HG03139 (cell line): ENCODE data around the gene PRKAB1.

Experiments
- ATAC-seq: cut with Tn5 transposase; IDR thresholded peaks from one replicate; pipeline ENCODE4 v1.9.1; 2021; ENCODE audit not compliant: unreplicated experiment

PRKAB1 gene

DNA sequence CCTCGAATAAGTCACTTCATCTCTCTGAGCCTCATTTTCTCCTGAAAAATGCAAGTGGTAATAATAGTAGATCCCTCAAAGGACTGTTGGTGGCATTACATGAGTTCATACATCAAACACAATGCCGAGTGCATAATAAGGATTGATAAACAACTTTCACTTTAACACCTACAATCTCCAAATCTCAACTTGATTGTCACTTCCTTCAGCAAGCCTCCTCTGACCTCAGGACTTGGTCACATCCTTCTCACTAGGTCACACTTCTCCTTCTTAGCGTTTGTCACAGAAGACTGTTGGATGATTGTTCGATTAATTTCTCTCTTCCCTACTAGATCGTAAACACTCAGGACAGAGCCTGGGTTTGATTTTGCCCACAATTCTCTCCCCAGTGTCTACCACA, 7.9 kb upstream of the PRKAB1 start:
- ATAC-seq: no peak

DNA sequence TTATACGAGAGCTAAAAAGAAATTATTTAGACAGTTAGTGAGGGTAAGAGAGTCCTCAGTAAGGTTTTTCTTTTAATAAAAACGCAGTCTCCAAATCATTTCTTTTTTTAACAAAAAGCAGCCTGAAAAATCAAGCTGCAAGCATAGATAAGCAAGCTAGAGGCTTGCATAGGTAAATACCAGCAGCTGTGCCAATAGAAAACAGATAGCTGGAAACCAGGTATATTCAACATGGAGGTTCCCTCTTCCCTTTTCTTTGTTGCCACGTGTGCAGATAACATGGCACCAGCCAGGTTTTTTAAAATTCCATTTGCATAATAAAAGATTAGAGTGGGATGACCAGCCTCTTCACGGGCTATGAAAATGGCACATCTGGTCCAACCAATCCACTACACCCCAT, 6.1 kb upstream of the PRKAB1 start:
- ATAC-seq: no peak

DNA sequence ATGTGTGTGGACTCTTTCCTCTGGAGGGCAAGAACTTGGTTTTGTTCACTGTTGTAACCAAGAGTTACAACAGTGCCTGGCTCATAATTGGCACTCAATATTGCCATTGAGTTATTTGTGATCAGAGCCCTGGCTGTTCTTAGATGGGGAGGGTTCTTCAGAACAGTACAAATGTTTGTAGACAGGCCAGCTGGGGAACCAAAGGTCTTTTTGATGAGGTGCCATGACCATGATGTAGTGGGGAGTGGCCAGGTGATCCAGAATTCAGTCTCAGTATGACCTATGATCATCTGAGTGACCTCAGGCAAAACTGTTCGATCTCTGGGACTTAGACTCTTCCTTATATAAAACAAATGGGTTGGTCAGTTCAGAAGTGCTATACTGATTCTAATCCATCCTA, 3.3 kb upstream of the PRKAB1 start:
- ATAC-seq: no peak

DNA sequence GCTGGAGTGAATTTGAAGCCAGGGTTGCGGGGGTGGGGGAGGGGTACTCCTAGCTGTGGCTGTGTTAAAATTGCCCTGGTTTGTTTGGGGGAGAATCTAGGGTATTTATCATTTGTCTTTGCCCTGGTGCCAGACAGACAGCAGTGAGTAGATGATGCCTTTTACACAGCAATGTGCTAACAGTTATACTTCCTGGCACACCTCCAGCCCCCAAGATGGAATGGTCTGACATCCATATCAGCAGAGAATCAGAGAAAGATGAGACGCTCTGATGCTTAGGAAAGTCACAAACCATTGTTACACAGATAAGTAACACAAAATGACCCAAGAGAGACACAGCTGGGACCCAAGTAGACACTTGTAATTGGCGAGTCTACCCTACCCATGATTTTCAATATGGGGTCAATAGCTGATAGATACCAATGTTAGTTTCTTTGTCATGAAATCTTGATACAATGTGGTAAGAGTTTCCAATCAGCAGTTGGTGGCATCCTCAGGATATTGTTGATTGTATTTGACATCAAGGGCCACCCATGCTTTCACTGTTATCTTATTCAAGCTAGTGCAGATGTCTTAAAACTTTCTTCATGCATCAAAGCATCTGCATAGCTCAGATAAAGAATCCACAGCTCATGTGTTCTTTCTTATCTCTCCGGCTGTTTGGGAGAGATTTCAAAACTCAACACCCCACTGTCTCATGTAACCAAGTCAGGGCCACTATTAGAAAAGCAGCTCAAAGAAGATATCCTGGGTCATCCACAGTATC, 2.6 kb upstream of the PRKAB1 start:
- no peak for ATAC-seq

DNA sequence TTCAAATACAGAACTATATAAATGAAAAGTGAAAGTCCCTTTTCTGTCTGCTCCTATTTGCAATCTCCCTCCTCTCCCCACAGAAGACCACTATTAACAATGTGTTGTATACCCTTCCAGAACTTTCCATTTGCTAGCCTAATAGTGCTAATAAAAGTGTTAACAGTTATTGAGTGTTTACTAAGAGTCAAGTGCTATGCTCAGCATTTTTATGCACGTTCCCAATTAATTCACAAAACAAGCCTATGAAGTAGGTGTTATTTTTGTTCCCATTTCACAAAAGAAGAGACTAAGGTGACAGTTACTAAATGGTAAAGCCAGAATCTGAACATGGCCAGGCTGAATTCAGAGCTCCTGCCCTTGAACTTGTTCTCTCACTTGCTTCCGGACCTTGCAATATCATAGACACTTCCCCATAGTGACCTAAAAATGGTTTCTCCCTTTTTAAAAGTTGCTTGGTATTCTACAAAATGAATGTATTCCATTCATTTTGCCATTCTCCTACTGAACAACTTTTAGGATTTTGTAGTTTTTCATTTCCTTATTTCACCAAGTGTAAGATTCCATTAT, 1.6 kb upstream of the PRKAB1 start:
- ATAC-seq: no peak

DNA sequence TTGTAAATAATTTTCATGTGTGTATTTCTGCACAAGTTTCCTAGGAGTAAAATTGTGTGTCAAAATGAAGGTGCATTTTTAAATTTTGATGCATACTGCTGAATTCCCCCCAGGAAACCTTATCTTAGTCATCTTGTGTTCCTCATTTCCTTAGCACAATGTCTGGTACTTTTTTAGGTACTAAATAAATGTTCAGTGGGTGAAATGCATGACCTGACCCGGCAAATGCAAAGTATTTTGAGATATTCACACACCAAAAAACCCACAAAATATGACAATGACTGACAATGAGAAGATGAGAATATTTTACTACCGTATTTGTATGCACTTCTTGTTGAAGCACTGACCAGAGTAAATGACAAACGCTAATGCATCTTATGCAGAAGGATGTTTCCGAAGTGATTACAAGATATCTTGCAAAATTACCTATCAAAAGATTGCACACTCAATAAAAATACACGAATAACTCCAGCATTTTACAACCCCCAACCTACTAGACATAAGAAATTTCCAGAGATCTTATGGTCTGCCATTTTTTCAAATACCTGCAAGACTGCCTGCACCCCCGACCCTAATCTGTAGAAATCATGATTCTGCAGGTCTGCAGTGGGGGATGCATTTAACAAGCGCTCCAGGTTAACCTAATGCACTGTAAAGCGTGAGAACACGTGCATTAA, 895 bp upstream of the PRKAB1 start:
- peak; percentile 12 for ATAC-seq

DNA sequence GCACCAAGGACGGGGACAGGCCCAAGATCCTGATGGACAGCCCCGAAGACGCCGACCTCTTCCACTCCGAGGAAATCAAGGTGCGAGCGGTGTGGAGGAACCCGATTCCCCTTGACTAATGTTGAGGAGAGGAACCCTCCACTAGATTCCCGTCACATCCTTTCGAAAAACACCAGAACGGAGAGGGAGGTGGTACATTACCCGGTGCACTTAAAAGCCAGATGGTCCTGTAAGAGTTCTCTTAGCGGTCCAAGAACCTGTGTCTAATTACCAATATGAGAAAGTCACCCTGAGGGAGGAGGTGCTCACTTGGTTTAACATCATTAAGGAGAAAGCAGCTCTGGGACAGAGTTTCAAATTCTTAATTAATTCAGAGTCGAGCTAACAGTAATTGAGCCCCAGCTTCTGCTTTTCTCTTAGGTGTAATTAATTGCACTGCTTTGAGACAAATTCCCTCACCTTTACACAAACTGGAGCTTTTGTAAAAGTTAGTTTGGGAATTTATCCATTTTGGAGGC, 450 bp downstream of the PRKAB1 start:
- ATAC-seq: no peak

DNA sequence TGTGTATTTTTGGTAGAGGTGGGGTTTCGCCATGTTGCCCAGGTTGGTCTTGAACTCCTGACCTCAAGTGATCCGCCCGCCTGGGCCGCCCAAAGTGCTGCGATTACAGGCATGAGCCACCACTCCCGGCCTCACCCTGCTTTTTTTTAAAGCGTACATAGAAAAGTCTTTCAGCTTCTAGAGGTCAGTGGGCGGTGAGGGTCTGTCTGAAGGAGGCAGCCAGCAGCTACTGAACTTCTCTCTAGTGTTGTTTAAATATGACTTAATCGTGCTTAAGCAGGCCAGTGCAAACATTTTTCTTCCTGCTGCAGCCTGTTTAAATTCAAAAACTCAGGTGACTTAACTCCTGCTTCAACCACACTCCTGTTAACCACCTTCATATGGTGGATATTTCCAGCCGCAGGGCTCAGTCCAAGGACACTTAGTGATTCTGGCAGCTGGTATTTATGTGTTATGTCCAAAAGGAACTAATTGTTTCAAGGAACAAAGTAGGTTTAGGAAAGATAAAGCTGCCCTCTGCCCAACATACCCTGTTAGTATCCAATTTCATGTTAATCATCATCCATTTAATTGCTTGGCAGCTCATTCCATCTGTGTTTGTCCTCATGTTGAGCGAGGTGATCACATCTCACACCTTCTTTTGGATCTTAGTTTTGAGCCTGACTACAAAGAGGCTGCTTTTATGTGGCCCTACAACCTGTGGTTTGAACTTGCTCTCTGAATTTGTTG, 2.0 kb downstream of the PRKAB1 start:
- ATAC-seq: no peak

DNA sequence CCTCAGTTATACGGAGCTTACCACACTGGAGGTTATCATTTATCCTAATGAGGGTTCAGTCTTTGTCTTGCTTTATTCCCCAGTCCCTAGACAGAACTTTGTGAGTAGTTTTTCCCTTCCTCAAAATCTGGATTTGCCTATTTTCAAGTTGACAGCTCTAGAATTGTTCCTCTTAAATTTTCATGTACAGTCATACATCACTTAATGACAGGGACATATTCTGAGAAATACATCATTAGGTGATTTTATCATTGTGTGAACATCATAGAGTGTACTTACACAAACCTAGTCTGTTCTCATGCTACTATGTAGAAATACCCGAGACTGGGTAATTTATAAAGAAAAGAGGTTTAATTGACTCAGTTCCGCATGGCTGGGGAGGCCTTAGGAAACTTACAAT, 3.1 kb downstream of the PRKAB1 start:
- no peak for ATAC-seq

DNA sequence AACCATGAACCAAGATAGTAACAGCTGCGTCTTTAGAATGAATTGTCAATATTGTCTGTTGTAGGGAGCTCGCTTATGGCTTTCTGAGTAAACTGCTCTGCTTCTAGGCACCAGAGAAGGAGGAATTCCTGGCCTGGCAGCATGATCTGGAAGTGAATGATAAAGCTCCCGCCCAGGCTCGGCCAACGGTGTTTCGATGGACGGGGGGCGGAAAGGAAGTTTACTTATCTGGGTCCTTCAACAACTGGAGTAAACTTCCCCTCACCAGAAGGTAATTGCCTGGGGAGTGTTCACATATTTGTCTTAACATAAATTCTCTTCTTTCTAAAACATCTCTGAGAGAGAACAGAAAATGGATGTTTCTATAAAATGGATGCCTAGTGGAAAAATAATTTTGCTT, 4.3 kb downstream of the PRKAB1 start:
- no peak for ATAC-seq

DNA sequence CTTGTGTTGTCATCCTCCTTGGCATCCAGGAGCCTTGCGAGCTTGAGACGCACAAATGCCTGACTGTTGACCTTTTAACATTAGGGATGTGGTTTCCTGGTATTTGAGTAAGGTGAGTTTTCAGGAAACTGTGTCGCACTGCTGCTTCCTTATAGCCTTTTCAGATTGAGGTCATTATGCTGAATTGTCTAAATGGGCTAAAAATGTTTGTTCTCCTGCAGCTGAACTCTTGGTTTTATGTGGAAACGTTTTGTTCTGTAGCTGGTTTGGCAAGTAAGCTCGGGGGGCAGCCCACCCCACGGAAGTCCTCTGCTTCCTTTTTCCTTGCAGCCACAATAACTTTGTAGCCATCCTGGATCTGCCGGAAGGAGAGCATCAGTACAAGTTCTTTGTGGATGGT, 5.7 kb downstream of the PRKAB1 start:
- no peak for ATAC-seq

DNA sequence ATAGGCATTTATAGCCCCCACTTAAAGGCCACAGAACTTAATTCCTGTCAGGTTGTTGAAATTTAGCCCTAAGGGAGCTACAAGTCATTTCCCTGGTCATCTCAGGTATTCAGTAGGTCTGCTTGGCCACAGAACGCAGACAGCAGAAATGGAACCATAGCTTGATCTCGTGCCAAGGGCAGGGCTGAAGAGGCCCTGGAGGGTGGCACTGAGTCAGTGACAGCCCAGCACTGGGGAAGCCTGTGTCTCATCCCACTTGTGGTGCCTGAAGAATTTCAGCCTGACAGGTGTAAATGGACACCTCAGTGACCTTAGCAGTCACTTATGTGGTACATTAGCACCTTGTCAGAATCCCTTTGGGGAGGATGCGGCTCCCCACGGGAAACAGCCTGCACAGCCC, 6.6 kb downstream of the PRKAB1 start:
- ATAC-seq: no peak

DNA sequence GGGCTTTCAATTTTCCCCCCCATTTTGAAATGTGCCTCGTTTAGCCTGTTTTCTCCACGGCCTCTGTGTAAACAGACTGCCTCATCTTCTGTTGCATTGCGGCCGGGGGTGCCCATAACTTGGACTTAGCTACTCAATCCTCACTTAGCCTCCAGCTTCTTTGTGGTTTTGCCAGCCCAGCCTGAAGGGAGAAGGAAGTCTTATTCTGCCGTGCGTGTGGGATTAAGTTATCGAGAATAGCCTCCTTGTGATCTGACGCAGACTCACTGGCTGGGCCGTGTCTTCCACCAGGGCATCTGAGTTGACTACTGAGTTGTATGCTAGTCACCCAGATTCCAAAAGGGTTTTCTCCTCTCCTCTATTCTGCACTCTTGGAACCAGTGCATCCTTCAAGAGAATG, 8.1 kb downstream of the PRKAB1 start:
- no peak for ATAC-seq

DNA sequence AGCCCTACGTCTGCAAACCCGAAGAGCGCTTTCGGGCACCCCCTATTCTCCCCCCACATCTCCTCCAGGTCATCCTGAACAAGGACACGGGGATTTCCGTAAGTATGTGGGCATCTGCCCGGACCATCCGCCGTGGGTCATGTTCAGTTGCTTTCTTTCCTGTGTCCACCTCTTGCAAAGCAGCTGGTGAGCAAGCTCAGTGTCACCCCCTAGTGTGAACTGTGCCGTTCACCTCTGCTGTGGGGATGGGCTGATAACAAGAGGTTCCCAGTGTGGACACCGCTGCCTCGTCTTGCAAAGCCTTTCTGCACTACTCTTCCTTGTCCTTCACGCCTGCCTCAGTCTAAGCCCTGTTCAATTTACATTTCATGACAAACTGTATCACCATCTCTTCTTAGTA, 8.6 kb downstream of the PRKAB1 start:
- ATAC-seq: no peak

DNA sequence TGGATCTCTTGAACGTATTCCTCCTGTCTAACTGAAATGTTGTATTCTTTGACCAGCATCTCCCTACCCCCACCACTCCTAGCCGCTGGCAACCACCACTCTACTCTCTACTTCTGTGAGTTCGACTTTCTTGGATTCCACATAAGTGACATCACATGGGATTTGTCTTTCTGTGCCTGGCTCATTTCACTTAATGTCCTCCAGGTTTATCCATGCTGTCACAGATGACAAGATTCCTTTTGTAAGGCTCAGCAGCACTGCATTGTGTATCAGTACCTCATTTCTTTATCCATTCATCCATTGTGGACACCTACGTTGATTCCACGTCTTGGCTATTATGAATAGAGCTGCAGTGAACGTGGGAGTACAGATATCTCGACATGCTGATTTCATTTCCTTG, 10.5 kb downstream of the PRKAB1 start:
- no peak for ATAC-seq

DNA sequence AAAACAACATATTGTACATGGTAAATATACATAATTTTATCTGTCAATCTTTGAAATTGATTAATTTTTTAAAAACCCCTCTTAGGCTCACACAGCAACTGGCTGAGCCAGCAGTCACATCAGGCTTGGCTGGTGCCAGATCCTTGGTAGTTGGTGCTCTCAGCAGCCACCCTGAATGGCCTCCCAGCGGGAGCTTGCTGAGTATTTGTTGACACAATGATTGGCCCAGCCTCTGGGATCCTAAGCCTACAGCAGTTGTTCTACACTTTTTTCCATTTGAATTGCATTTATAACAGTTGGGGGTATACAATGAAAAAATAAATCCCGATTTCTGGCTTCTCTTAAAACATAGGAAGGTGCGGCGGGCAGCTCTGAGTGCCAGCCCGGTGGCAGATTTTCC, 11.1 kb downstream of the PRKAB1 start:
- no peak for ATAC-seq

DNA sequence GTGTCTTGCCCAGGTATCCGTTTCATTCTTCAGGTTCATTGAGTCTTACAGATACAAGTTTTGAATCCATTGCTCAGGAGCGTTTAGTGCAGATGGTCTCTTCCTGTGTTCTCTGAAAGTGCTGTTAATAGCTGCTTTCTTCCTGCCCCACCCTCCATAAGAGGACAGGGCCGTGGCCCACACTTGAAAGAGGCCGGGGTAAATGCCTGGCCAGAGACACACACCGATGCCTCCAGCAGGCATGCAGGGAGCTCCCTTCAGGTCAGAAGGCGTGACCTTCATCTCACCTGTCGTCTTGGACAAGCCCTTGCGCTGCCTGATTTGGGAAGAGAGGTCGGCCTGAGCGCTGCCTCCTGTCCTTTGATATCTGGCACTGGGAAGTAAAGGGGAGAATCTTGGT, 11.6 kb downstream of the PRKAB1 start:
- no peak for ATAC-seq

DNA sequence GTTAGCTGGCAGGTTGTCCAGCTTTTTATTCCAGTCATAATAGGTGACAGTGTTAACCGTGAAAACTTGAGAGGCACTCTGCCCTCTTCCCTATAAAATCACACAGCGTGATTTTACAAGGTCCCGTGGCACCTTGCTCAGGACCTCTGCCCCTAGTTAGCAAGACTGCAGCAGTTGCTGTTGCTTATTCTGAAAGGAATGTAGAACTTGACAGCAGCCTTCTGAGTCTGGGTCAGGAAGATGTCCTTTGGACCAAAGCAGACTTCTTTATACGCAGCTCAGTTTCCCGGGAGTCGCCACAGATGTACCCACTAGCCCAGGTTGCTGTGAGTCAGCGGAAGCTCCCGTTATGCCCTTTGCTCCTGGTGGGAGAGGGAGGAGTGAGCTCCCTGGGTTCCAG, 13.2 kb downstream of the PRKAB1 start:
- ATAC-seq: no peak

DNA sequence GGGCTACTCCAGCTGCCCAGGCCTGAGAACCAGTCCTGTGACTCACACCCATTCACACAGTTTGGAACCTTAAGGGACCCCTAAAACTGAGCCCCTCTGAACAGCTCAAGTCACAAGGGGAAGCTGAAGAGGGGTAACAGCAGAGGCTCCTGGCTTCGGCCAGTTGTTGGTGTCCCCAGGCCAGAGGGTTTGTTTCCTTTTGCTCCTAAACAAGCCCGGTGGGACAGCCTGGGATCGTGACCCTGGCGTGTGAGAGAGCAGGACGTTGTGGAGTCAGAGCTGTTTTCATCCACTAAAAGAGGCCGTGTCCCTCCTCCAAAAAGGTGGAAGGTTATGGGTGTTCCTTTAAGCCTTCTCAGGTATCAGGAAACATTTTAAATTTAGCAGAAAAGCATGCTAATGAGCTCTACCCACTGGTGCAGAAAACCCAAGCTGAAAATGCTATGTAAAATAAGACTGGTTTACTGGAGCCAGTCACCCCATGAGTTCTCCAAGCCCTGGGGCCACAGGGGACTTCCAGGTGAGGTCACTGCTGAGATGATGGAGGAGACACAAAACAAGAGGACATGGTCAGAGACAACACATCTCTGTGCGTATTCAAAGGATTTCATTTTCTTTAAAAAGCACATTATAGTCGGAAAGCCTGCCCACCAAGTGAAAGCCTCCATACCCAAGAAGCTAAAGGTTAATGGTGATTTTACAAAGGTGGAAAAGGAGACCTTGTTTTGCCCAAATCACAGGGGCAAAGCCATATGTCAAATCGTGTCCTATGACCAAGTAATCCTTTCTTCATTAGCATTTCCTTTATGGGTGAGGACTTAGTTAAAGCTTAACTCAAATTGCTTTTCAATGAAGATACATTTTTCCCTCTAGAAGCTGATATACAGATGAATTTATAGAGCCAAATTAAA, 14.1 kb downstream of the PRKAB1 start:
- no peak for ATAC-seq

DNA sequence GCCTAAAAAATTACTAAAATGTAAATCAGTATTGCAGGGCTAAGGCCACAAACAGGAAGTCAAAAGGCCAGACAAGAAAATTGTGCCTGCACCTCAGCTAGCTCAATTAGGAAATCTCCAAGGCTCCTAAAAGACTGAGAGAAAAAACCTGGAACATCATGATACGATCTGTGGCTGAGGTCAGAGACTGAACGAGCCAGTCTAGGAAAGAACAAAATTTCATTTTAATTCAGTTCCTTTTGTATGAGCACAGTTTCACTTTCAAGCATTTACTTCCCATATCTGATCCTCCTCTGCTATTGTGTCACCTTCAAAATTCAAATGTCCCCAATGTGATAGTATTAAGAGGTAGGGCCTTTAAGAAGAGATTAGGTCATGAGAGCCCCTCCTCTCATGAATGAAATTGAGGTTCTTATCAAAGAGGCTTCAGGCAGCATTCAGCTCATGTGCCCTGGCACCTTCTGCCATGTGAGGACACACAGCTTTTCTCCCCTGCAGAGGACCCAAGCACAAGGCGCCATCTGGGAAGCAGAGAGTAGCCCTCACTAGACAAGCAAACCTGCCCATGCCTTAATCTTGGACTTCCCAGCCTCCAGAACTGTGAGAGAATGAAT, 14.8 kb downstream of the PRKAB1 start:
- no peak for ATAC-seq
